DND-41 (cell line): ENCODE results near the gene TOGARAM2.
"Not testable (repeated sequence)": the region's sequence is repeated elsewhere in the genome, so short reads cannot be mapped to it uniquely, and the experiment has no call there.

Source experiments
- ATAC-seq: fragments of 200-7000 bp; cut with Tn5 transposase; 3 replicates; pipeline ENCODE4 v1.9.1; 2021; ENCODE audit warnings: low read depth; ENCODE audit not compliant: insufficient read depth
- DNase-seq: peaks from one replicate; pipeline ENCODE4 v3.0.0-alpha.2; 2020
- H2AFZ ChIP-seq: 2 replicates; pipeline ENCODE4 v1.6.0; 2012; ENCODE audit warnings: low read depth, low read length
- H3K27ac ChIP-seq: 2 replicates; pipeline ENCODE4 v1.5.1; 2012; ENCODE audit warnings: low read length, inconsistent platforms
- H3K27me3 ChIP-seq: fragments of 200-600 bp; sonication (generic); 2 replicates; pipeline ENCODE4 v1.6.0; 2012; ENCODE audit warnings: low read length, mild to moderate bottlenecking, inconsistent platforms; ENCODE audit not compliant: insufficient read depth, poor library complexity
- H3K36me3 ChIP-seq: 2 replicates; pipeline ENCODE4 v1.5.1; 2012; ENCODE audit warnings: low read length, inconsistent platforms; ENCODE audit not compliant: insufficient read depth
- H3K4me1 ChIP-seq: 2 replicates; pipeline ENCODE4 v1.5.1; 2012; ENCODE audit warnings: mild to moderate bottlenecking, low read length; ENCODE audit not compliant: insufficient read depth
- H3K4me2 ChIP-seq: 2 replicates; pipeline ENCODE4 v1.6.0; 2012; ENCODE audit warnings: mild to moderate bottlenecking, moderate library complexity, low read length, inconsistent platforms; ENCODE audit not compliant: insufficient read depth
- H3K4me3 ChIP-seq, 2 experiments: fragments of 200-600 bp in 1 of 2; shearing (Covaris generic) in 1 of 2; 2 replicates each; pipeline ENCODE4 v1.5.1; 2012 to 2016; ENCODE audit warnings: inconsistent platforms in 2 of 2, low read length in 2 of 2, mild to moderate bottlenecking in 2 of 2, low read depth in 1 of 2, moderate library complexity in 1 of 2
- H3K79me2 ChIP-seq: 2 replicates; pipeline ENCODE4 v1.6.0; 2012; ENCODE audit warnings: low read length, inconsistent platforms; ENCODE audit not compliant: insufficient read depth
- H3K9ac ChIP-seq: 2 replicates; pipeline ENCODE4 v1.6.0; 2012; ENCODE audit warnings: low read depth, mild to moderate bottlenecking, inconsistent platforms, low read length, moderate library complexity
- H3K9me3 ChIP-seq: 2 replicates; pipeline ENCODE4 v1.5.1; 2012; ENCODE audit warnings: low read length, moderate library complexity, mild to moderate bottlenecking, inconsistent platforms; ENCODE audit not compliant: insufficient read depth, severe bottlenecking
- H4K20me1 ChIP-seq: 2 replicates; pipeline ENCODE4 v1.6.0; 2012; ENCODE audit warnings: low read length; ENCODE audit not compliant: insufficient read depth
- EZH2 ChIP-seq: IDR thresholded peaks from 3 replicates; pipeline ENCODE4 v1.6.1; 2012; ENCODE audit warnings: borderline replicate concordance, low read depth, mild to moderate bottlenecking, moderate library complexity, low read length, inconsistent platforms; ENCODE audit not compliant: severe bottlenecking
- TF ChIP-seq, protein P1 (sequence below): IDR thresholded peaks from 2 replicates; pipeline ENCODE4 v1.5.1; 2012; ENCODE audit warnings: borderline replicate concordance, low read length, moderate library complexity, mild to moderate bottlenecking; ENCODE audit not compliant: poor library complexity, severe bottlenecking; ENCODE audit errors: extremely low read depth

TOGARAM2 gene

DNA sequence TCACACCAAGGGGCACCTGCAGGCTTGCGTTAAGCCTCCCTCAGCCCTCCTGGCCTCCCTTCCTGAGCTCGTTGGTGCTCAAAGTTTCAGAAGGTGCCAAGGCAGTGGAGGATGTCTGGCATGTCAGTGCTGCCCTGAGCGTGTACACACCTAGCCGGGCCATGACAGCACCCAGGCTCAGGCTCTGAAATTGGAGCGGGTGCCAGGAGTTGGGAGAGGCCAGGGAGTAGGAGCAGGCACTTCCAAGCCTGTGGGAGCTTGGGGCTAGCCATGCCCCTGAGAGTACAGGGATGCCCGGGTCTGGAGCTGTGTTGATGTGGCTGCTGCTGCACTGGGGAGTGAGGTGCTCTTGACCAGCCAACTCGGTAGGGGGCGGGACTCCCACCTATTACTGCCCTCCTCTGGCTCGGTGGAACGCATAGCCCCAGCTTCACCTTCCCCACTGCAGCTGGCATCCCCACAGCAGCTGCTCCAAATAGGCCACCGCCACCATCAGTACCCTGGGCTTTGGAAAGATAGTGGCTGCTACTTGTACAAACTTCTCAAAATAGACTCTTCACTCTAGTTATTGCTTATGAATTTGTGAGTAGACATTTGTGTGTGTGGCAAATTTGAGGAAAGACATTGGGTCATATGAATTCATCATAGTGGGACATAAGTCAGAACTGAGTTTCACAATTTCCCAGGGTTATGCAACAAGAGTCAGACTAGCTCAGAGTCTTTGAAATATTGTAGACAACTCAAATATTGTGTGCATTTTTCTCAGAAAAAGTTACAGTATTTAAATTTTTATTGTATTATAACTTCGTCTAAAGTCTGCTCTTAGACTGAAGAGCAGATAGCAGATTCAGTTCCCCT, 100.0 kb downstream of the TOGARAM2 start:
- Histone ChIP-seq H3K4me3 (no peak overlapping the region), H3K9ac (no peak overlapping the region), H3K36me3 (no peaks in the 10 kb centered on the region), H4K20me1 (no peaks in the 10 kb centered on the region), H3K4me1 (no peaks in the 10 kb centered on the region), H3K27me3 (no peaks in the 10 kb centered on the region), H3K4me2 (no peak overlapping the region), H2AFZ (no peak overlapping the region), H3K79me2 (no peaks in the 10 kb centered on the region), H3K9me3 (peaks cover 23% of the 10 kb centered on the region), H3K27ac (no peak overlapping the region)
- ATAC-seq (no peak), DNase-seq (no peak)
- TF ChIP-seq, protein P1, sequence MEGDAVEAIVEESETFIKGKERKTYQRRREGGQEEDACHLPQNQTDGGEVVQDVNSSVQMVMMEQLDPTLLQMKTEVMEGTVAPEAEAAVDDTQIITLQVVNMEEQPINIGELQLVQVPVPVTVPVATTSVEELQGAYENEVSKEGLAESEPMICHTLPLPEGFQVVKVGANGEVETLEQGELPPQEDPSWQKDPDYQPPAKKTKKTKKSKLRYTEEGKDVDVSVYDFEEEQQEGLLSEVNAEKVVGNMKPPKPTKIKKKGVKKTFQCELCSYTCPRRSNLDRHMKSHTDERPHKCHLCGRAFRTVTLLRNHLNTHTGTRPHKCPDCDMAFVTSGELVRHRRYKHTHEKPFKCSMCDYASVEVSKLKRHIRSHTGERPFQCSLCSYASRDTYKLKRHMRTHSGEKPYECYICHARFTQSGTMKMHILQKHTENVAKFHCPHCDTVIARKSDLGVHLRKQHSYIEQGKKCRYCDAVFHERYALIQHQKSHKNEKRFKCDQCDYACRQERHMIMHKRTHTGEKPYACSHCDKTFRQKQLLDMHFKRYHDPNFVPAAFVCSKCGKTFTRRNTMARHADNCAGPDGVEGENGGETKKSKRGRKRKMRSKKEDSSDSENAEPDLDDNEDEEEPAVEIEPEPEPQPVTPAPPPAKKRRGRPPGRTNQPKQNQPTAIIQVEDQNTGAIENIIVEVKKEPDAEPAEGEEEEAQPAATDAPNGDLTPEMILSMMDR, result no peak

DNA sequence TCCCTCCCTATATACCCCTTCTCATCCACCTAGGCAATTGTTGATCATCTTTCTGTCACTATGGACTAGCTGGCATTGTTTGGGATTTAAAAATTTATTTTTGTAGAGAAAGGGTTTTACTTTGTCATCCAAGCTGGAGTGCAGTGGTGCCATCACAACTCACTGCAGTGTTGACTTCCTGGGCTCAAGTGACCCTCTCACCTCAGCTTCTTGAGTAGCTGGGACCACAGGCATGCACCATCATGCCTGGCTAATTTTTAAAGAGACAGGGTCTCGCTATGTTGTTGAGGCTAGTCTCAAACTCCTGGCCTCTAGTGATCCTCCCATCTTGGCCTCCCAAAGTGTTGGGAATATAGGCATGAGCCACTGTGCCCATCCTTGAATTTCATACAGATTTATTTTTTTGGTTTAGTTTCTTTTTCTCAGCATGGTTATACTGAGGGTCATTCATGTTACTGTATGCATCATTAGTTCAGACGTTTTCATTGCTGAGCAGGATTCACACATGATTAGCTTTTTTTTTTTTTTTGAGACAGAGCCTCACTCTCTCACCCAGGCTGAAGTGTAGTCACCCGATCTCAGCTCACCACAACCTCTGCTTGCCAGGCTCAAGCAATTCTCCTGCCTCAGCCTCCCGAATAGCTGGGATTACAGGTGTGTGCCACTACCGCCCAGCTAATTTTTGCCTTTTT, 101.9 kb downstream of the TOGARAM2 start:
- Histone ChIP-seq H3K9ac (no peak overlapping the region), H3K4me2 (no peak overlapping the region), H3K79me2 (no peaks in the 10 kb centered on the region), H2AFZ (no peak overlapping the region), H3K27ac (no peak overlapping the region), H4K20me1 (no peaks in the 10 kb centered on the region), H3K4me3 (no peak overlapping the region), H3K36me3 (no peaks in the 10 kb centered on the region), H3K9me3 (peaks cover 23% of the 10 kb centered on the region), H3K4me1 (no peaks in the 10 kb centered on the region), H3K27me3 (no peaks in the 10 kb centered on the region)
- DNase-seq, result no peak
- TF ChIP-seq, protein P1, result no peak
- no peak for TF ChIP-seq EZH2
- ATAC-seq, result no peak

DNA sequence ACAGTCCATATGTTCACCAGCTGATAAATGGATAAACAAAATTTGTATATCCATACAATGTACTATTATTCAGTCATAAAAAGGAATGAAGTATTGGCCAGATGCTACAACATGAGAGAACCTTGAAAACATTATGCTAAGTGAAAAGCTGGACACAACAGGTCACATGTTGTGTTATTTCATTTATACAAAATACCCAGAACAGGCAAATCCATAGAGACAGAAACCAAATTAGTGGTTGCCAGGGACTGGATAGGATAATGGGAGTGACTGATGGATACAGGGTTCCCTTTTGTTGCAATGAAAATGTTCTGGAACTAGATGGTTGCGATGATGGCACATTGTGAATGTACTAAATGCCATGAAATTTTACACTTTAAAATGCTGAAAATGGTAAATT, 103.5 kb downstream of the TOGARAM2 start:
- no peak for TF ChIP-seq EZH2
- TF ChIP-seq, protein P1, result no peak
- Histone ChIP-seq H2AFZ (no peak overlapping the region), H3K4me1 (no peaks in the 10 kb centered on the region), H3K36me3 (no peaks in the 10 kb centered on the region), H3K4me3 (no peak overlapping the region), H3K4me2 (no peak overlapping the region), H3K27ac (no peak overlapping the region), H3K9me3 (peaks cover 17% of the 10 kb centered on the region), H3K9ac (no peak overlapping the region), H4K20me1 (no peaks in the 10 kb centered on the region), H3K27me3 (no peaks in the 10 kb centered on the region), H3K79me2 (no peaks in the 10 kb centered on the region)
- DNase-seq (no peak), ATAC-seq (no peak)

DNA sequence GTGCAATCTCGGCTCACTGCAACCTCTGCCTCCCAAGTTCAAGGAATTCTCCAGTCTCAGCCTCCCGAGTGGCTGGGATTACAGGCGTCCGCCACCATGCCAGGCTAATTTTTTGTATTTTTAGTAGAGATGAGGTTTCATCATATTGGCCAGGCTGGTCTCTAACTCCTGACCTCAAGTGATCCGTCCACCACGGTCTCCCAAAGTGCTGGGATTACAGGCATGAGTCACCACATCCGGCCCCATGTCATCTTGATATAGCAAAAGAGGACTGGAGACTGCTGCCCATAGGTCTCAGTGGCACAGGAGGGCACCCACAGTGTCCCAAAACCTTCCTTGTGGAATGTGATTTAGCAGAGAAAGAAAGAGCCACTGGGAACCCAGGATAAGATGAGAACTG, 109.2 kb downstream of the TOGARAM2 start:
- H3K9ac ChIP-seq, H3K79me2 ChIP-seq, DNase-seq, H3K9me3 ChIP-seq, H3K4me2 ChIP-seq, H3K27me3 ChIP-seq, H3K36me3 ChIP-seq, H3K4me3 ChIP-seq, H3K4me1 ChIP-seq, ATAC-seq, H2AFZ ChIP-seq, H4K20me1 ChIP-seq, H3K27ac ChIP-seq: not testable (repeated sequence)
